NCI-H748 treated with DMSO at 0.1 percent for 48 hours (cell line): Measurements from ENCODE around the gene ADGRG4.
"Not testable (repeated sequence)": the region's sequence is repeated elsewhere in the genome, so short reads cannot be mapped to it uniquely, and the experiment has no call there.

Experiments used
- DNase-seq: peaks from one replicate; lab custom pipeline; 2025; lab: John Stamatoyannopoulos, UW

The ADGRG4 gene

DNA sequence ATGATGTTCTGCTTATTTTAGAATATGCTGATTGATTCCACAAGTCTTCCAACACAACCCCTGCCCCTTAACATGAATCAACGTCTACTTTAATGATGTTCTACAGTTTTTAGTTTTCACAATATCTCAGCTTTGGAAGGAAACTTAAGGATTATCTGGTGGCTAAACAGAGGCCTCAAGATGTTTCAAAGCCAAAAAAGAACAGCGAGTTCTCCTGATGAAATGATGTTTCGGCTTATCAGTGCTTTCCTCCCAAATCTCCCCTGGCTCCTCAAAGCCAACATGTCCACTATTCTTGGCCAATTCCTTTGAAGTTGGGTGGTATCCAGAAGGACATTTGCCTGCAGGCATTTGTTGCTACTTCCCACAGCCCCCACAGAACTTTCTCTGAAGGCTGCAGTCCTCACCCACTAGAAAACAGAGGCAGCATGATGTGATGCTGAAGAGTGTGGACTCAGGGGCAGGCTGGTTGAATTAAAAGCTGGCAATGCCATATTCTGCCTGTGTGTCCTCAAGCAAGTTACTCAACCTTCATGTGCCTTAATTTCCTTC lies 87.3 kb downstream of the ADGRG4 start:
- no peak for DNase-seq

GRCh38 chrX:136390921-136391320 lies 90.2 kb downstream of the ADGRG4 start:
- DNase-seq = no peak

DNA sequence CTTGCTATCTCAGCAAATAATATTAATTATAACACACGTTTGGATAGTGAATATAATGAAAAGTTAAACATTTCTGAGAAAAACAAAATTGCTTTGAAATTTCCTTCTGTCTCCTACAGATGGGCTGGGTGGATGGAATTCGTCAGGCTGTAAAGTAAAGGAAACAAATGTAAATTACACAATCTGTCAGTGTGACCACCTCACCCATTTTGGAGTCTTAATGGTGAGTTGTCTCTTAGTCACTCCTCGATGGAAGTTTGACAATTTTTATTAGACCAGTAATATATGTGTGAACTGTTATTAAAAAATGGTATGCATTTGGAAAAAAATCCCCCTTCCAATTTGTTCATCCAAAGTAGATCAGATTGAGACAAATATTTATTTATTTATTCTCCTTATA lies 94.5 kb downstream of the ADGRG4 start:
- no peak for DNase-seq

DNA sequence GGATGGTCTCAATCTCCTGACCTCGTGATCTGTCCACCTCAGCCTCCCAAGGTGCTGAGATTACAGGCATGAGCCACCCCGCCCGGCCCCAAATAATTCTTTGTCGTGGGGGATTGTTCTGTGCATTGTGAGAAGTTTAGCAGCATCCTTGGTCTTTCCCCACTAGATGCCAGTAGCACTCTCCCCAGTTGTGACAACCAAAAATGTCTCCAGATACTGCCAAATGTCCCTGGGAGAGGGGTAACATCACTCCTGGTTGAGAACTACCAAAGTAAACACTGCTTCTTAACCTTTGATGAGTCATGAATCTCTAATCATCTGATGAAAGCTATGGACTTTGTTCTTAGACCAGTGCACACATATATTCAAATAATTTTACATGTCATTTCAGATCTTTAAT lies 96.2 kb downstream of the ADGRG4 start:
- DNase-seq = no peak

GRCh38 chrX:136405126-136405525 lies 104.4 kb downstream of the ADGRG4 start:
- no peak for DNase-seq

- DNase-seq = no peak
These were observed 117.0 kb downstream of the ADGRG4 start for GRCh38 chrX:136417806-136418205.

DNA sequence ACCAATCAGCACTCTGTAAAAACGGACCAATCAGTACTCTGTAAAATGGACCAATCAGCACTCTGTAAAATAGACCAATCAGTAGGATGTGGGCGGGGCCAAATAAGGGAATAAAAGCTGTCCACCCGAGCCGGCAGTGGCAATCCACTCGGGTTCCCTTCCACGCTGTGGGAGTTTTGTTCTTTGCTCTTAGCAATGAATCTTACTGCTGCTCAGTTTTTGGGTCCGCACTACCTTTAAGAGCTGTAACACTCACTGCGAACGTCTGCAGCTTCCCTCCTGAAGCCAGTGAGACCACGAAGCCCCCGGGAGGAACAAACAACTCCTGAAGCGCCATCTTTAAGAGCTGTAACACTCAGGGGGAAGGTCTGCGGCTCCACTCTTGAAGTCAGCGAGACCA lies 120.6 kb downstream of the ADGRG4 start:
- DNase-seq = no peak

GRCh38 chrX:136423724-136424123 lies 123.0 kb downstream of the ADGRG4 start:
- DNase-seq = no peak

DNA sequence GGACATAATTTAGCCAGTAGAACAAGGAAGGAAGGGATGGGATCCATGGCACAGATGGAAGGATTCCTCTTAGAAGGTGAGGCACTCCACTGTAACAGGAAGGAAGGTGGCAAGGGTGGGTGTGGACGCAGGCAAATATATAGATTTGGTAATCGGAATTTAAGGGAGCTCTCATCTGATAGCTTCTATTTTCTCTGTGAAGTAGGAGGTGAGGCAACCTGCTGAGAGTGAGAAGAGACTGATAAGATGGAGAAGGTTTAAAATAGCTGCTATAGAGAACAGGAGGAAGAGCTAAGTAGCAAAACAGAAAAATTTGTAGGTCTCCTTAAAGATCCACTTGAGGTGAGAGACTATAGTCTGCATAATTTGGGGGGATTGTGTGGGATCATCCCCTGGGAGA lies 125.2 kb downstream of the ADGRG4 start:
- no peak for DNase-seq

GRCh38 chrX:136431625-136432024 lies 130.9 kb downstream of the ADGRG4 start:
- DNase-seq = no peak

DNA sequence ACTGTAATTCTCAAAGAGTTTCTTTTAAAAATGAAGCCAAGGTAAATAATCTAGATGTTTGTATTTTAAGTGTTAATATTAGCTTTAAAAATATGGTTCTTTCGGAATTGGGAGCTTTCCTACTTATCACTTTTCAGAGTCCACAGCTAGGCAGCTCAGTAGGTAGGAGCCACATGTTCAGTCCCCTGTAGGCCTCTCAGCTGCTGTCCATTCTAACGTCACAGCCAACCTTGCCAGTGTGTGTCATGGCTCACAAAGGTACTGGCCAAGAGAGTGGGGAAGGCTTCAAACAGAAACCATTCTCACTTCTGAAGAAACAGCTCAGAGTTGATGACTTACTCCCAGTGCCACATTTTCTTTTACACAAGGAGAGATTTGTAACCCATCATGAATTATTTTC lies 137.0 kb downstream of the ADGRG4 start:
- no peak for DNase-seq

DNA sequence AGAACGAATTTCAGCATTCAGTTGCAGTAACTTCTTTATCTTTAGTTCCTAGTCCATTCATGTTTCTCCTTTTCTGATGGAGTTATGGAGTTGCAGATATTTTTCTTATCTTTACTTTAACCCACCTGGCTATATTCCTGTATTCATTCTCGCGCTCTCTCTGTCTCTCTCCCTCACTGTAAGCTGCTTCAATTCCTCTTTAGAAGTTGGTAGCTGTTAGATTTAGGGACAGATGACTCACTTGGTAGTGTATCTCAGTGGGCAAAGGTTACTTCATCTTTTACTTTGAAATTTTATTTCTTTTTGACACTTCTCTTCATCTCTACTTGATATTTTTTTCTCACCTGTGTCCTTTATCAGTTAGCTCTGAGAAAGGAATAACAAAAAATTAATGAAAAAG lies 137.4 kb downstream of the ADGRG4 start:
- no peak for DNase-seq

- not testable (repeated sequence) for DNase-seq
These were observed 144.9 kb downstream of the ADGRG4 start for GRCh38 chrX:136445674-136446073.

DNA sequence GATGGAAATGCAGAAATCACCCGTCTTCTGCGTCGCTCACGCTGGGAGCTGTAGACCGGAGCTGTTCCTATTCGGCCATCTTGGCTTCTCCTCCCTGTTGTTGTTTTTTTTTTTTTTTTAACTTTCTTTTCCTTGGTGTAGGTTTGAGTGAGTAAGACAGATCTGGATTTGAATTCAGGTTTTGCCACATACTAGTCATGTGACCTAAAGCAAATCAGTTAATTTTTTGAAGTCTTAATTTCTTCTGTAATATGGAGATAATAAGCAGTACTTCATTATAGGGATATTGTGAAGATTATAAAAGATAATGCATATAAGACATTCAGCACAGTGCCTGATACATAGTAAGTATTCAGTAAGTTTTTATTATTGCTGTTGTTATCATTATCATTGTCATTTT lies 145.4 kb downstream of the ADGRG4 start:
- DNase-seq = no peak

GRCh38 chrX:136447308-136447707 lies 146.5 kb downstream of the ADGRG4 start:
- DNase-seq = no peak

DNA sequence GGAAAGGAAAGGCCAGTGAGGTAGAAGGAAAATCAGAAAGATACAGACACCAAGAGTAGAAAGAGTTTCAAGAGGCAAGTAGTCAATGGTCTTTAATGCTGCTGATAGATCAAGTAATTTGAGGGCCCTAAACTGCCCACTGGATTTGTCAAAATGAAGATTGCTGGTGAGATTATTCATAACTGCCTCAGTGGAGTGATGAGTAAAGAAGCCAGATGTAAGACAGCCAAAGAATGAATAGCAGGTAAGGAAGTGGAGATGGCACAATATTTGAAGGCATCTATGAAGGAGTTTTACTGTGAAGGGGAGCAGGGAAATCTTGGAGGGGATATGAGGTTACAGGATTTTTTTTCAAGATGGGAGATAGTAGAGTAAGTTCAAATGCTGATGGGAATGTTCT lies 147.2 kb downstream of the ADGRG4 start:
- no peak for DNase-seq

- DNase-seq = no peak
These were observed 149.5 kb downstream of the ADGRG4 start for GRCh38 chrX:136450050-136450830.

- DNase-seq = no peak
These were observed 151.9 kb downstream of the ADGRG4 start for GRCh38 chrX:136452614-136453013.

GRCh38 chrX:136453114-136453513 lies 152.4 kb downstream of the ADGRG4 start:
- DNase-seq = no peak

- DNase-seq = peak; percentile 58
These were observed 153.0 kb downstream of the ADGRG4 start for GRCh38 chrX:136453771-136454170.

- DNase-seq = no peak
These were observed 155.4 kb downstream of the ADGRG4 start for GRCh38 chrX:136456133-136456532.

DNA sequence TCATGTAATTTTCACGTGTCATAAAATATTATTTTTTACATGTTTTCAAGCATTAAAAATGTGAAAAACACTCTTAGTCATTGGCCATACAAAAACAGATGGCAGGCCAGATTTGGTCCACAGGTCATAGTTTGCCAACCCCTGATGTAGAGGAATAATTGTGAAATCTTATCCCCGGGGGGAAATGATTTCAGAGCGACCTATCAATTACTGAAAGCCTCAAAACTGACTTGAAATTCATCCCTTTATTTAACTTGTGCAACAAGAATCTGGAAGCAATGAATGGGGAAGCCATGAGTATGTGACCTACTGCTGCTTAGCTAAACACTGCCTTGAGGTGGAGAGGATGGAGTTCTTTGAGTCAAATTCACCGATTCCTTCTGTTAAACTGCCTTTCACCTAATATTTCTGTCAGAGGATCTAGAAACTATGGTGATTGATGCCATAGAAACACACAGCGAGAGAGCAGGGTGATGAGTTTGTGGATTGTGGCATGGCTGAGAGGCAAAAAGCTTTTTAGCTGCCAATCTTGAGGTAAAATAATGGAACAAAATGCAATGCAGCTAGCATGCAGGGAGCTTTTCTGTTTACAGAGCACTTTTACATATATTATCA lies 156.6 kb downstream of the ADGRG4 start:
- DNase-seq = no peak

GRCh38 chrX:136464589-136464988 lies 163.8 kb downstream of the ADGRG4 start:
- no peak for DNase-seq
